IMR-90 (cell line): ENCODE results near the gene DENND1B. TPM values are rescaled to one million over a fixed set of nuclear protein-coding genes. Genes with fewer than 3 reads are reported as not detected.

ENCODE experiments used
- ATAC-seq: fragments of 200-7000 bp; cut with Tn5 transposase; 2 replicates; pipeline ENCODE4 v1.9.1; 2020; ENCODE audit warnings: low read depth, mild to moderate bottlenecking, moderate library complexity
- BruUV-seq: library from RNA; stranded (reverse); fragments of 400-500 nt; replicated peaks from 2 replicates; lab custom pipeline; 2021; lab: Mats Ljungman, UMichigan
- CTCF ChIA-PET: fragments of 300-600 bp; formaldehyde crosslinking; extraction: SDS; loops from one replicate; lab custom pipeline; 2021; ENCODE audit warnings: antibody characterized with exemption; lab: Yijun Ruan, JAX
- POLR2A ChIA-PET: fragments of 300-600 bp; sonication (Branson Sonifier 250); formaldehyde crosslinking; loops from one replicate; lab custom pipeline; 2022; ENCODE audit warnings: antibody characterized with exemption; ENCODE audit not compliant: unreplicated experiment; lab: Charles Lee
- DNase-seq: peaks from one replicate; pipeline ENCODE4 v3.0.0; 2013
- H2AFZ ChIP-seq: replicated peaks from 2 replicates; pipeline ENCODE3; 2013; ENCODE audit warnings: low read length, mild to moderate bottlenecking; ENCODE audit not compliant: poor library complexity
- H2AK5ac ChIP-seq: 2 replicates; pipeline ENCODE4 v1.6.1; 2013; ENCODE audit warnings: low read depth, low read length, inconsistent platforms
- H2AK9ac ChIP-seq: replicated peaks from 2 replicates; pipeline ENCODE3; 2013; ENCODE audit warnings: mild to moderate bottlenecking, low read depth, low read length, moderate library complexity; ENCODE audit not compliant: poor library complexity
- H2BK120ac ChIP-seq: 2 replicates; pipeline ENCODE4 v1.6.1; 2013; ENCODE audit warnings: low read depth, low read length, inconsistent platforms
- H2BK15ac ChIP-seq: 3 replicates; pipeline ENCODE4 v1.6.1; 2013; ENCODE audit warnings: low read depth, low read length, inconsistent platforms
- H2BK20ac ChIP-seq: 2 replicates; pipeline ENCODE4 v1.6.1; 2013; ENCODE audit warnings: low read depth, mild to moderate bottlenecking, inconsistent platforms, low read length, moderate library complexity
- H2BK5ac ChIP-seq: 2 replicates; pipeline ENCODE4 v1.6.1; 2013; ENCODE audit warnings: mild to moderate bottlenecking, low read depth, low read length, inconsistent platforms; ENCODE audit not compliant: poor library complexity, severe bottlenecking
- H3K14ac ChIP-seq: replicated peaks from 2 replicates; pipeline ENCODE4 v1.6.1; 2013; ENCODE audit warnings: low read depth, low read length, inconsistent platforms
- H3K18ac ChIP-seq: 2 replicates; pipeline ENCODE4 v1.6.1; 2013; ENCODE audit warnings: low read depth, low read length, control low read depth
- H3K23ac ChIP-seq: 2 replicates; pipeline ENCODE4 v1.6.1; 2013; ENCODE audit warnings: low read depth, low read length, inconsistent platforms
- H3K27ac ChIP-seq: 2 replicates; pipeline ENCODE4 v1.5.1; 2013; ENCODE audit warnings: mild to moderate bottlenecking, control low read depth, low read length; ENCODE audit not compliant: insufficient read depth
- H3K27me3 ChIP-seq: 2 replicates; pipeline ENCODE4 v1.6.1; 2013; ENCODE audit warnings: low read length; ENCODE audit not compliant: control insufficient read depth, insufficient read depth
- H3K36me3 ChIP-seq: 2 replicates; pipeline ENCODE4 v1.6.1; 2013; ENCODE audit warnings: low read length, mixed read lengths; ENCODE audit not compliant: control insufficient read depth, insufficient read depth
- H3K4ac ChIP-seq: 2 replicates; pipeline ENCODE4 v1.6.1; 2013; ENCODE audit warnings: low read depth, low read length, inconsistent platforms
- H3K4me1 ChIP-seq: 2 replicates; pipeline ENCODE4 v1.6.1; 2013; ENCODE audit warnings: low read length, mixed read lengths; ENCODE audit not compliant: control insufficient read depth, insufficient read depth
- H3K4me2 ChIP-seq: 2 replicates; pipeline ENCODE4 v1.6.1; 2013; ENCODE audit warnings: low read depth, mild to moderate bottlenecking, control low read depth, low read length, moderate library complexity
- H3K4me3 ChIP-seq: 2 replicates; pipeline ENCODE4 v1.5.1; 2013; ENCODE audit warnings: low read depth, mild to moderate bottlenecking, control low read depth, low read length, moderate library complexity; ENCODE audit not compliant: insufficient read depth
- H3K56ac ChIP-seq: 2 replicates; pipeline ENCODE4 v1.6.1; 2013; ENCODE audit warnings: low read length, inconsistent platforms; ENCODE audit not compliant: insufficient read depth; ENCODE audit errors: extremely low read depth
- H3K79me1 ChIP-seq, 2 experiments: 2 replicates each; pipeline ENCODE4 v1.6.1; 2013; ENCODE audit warnings: low read length in 2 of 2, inconsistent platforms in 1 of 2, low read depth in 1 of 2
- H3K9ac ChIP-seq: 2 replicates; pipeline ENCODE4 v1.6.1; 2013; ENCODE audit warnings: low read depth, low read length, control low read depth
- H3K9me1 ChIP-seq: 2 replicates; pipeline ENCODE4 v1.6.1; 2013; ENCODE audit warnings: low read length, inconsistent platforms; ENCODE audit not compliant: insufficient read depth
- H3K9me3 ChIP-seq: 2 replicates; pipeline ENCODE4 v1.6.1; 2013; ENCODE audit warnings: low read length; ENCODE audit not compliant: control insufficient read depth, insufficient read depth
- H4K20me1 ChIP-seq: 2 replicates; pipeline ENCODE4 v1.6.1; 2013; ENCODE audit warnings: low read length, inconsistent platforms; ENCODE audit not compliant: insufficient read depth
- H4K5ac ChIP-seq: 2 replicates; pipeline ENCODE4 v1.6.1; 2013; ENCODE audit warnings: mild to moderate bottlenecking, low read depth, low read length, control low read depth
- H4K8ac ChIP-seq, 2 experiments: 2 replicates each; pipeline ENCODE4 v1.6.1; 2013; ENCODE audit warnings: low read depth in 2 of 2, low read length in 2 of 2, control low read depth in 1 of 2, inconsistent platforms in 1 of 2
- H4K91ac ChIP-seq: 2 replicates; pipeline ENCODE4 v1.6.1; 2013; ENCODE audit warnings: low read depth, low read length, inconsistent platforms; ENCODE audit not compliant: insufficient read depth
- CTCF ChIP-seq: conservative IDR thresholded peaks from 2 replicates; pipeline ENCODE4 v1.5.1; 2012; ENCODE audit warnings: mild to moderate bottlenecking, low read depth, low read length, improper control_type of control experiment
- RAD21 ChIP-seq: IDR thresholded peaks from 2 replicates; pipeline ENCODE4 v1.6.1; 2012; ENCODE audit warnings: low read length, improper control_type of control experiment
- SMC3 ChIP-seq: fragments of 150-350 bp; IDR thresholded peaks from 2 replicates; pipeline ENCODE4 v1.6.1; 2016; ENCODE audit warnings: low read depth, mild to moderate bottlenecking, antibody characterized with exemption, low read length, moderate library complexity
- USF2 ChIP-seq: fragments of 150-350 bp; IDR thresholded peaks from 2 replicates; pipeline ENCODE4 v1.6.1; 2017; ENCODE audit warnings: mild to moderate bottlenecking, antibody characterized with exemption, low read length, low read depth
- WGBS, 2 experiments: methylation state at CpG; one replicate each; pipeline versions ENCODE4 v1.1.5 to v1.1.7; 2013; ENCODE audit warnings: missing lambda C conversion rate in 2 of 2; ENCODE audit not compliant: insufficient read length in 1 of 2; ENCODE audit errors: extremely low coverage in 2 of 2; 5-methylcytosine and 5-hydroxymethylcytosine counted together
- dilution Hi-C: fragments of 300-500 bp; cut with HindIII; formaldehyde crosslinking; loops from one replicate; pipeline ENCODE4 v1.14.3; 2018; ENCODE audit warnings: low sequenced_read_pairs; ENCODE audit not compliant: unreplicated experiment
- in situ Hi-C: fragments of 300-500 bp; cut with MboI; formaldehyde crosslinking; loops from 3 replicates; pipeline ENCODE4 v1.14.3; 2019; ENCODE audit warnings: low sequenced_read_pairs, inconsistent platforms, mixed read lengths
- intact Hi-C: fragments of 100-400 bp; cut with micrococcal nuclease; formaldehyde crosslinking; loops from 2 replicates; pipeline ENCODE4 v1.10.0; 2022
- polyA plus RNA-seq, 3 experiments: library from polyadenylated mRNA; depleted of rRNA; stranded (reverse); fragments of >200 nt; gene quantifications; 2 replicates each; pipeline ENCODE4 v1.2.3, GENCODE V29; 2012; ENCODE audit warnings: low replicate concordance in 1 of 3
- total RNA-seq: library from RNA; depleted of rRNA; stranded (reverse); fragments of >200 nt; gene quantifications from 2 replicates; pipeline ENCODE4 v1.2.3, GENCODE V29; 2012

The DENND1B gene
- total and polyA plus RNA-seq, 2 of the 4 experiments (the other 2 are of a cell fraction), result 4.0 to 24.2 TPM

DNA sequence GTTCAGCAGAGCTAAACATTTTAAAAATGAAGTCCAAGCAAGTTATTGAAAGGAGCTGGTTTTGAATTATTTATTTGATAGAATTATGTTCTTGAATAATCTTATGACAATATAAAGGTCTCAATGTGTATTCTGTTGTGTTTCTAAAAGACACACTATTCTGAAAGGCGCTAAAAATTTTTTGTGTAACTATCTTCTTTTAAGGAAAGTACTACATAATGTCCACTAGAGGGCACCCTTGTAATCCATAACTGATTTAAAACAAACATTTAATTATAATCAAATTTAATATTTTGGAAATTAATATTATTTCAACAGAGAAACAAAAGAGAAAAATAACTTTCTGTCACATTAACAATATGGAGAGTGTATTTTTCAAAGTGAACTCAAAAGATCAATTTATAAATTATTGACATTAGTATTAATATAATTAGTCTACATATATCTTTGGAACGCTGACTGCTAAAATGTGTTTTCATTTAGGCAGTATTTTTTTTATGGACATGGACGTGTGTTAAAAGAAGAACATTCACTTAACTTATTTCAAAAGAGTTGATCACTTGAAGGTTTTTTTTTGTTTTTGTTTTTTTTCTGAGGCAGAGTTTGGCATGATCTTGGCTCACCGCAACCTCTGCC lies 248.4 kb downstream of the DENND1B start:
- H2AK5ac ChIP-seq, result no peak overlapping the region
- H2BK120ac ChIP-seq, result no peak overlapping the region
- intact Hi-C loops, result loop anchor here (5.0 kb wide), 2 partner anchors 340 to 390 kb away; partner anchors contain the start of gene LHX9
- H2BK5ac ChIP-seq, result no peak overlapping the region
- H2BK20ac ChIP-seq, result no peak overlapping the region
- H4K5ac ChIP-seq, result no peak overlapping the region
- DNase-seq, result peak; percentile 44
- H3K18ac ChIP-seq, result no peak overlapping the region
- H3K56ac ChIP-seq, result no peak overlapping the region
- no peak overlapping the region for H3K27ac ChIP-seq
- H3K27me3 ChIP-seq, result no peaks in the 10 kb centered on the region
- H2AK9ac ChIP-seq, result no peak overlapping the region
- no peak overlapping the region for H3K23ac ChIP-seq
- TF ChIP-seq USF2 (no peak), RAD21 (peak; percentile 45), SMC3 (peak; percentile 32; the same call in 1 of the 2 replicates), CTCF (peak; percentile 55)
- WGBS, 2 experiments, result no CpG with 5 or more reads among the region's 4 CpGs
- H3K4me1 ChIP-seq, result no peaks in the 10 kb centered on the region
- H3K9ac ChIP-seq, result no peak overlapping the region
- in situ Hi-C loops, result loop anchor here (10.0 to 25.0 kb wide), 2 partner anchors 938 to 1160 kb away; no protein-coding TSS in a partner anchor
- H4K20me1 ChIP-seq, result no peaks in the 10 kb centered on the region
- no peaks in the 10 kb centered on the region for H3K36me3 ChIP-seq
- dilution Hi-C loops, result no loop called here
- CTCF ChIA-PET, result interaction anchor here (0.6 kb wide), 1 partner anchor 11 kb away, joined by 3 read pairs; no protein-coding TSS in a partner anchor
- H3K4me3 ChIP-seq, result no peak overlapping the region
- no TSS peak for BruUV-seq
- no peak for ATAC-seq
- no peak overlapping the region for H4K8ac ChIP-seq
- H3K4me2 ChIP-seq, result no peak overlapping the region
- H3K9me1 ChIP-seq, result no peaks in the 10 kb centered on the region
- H2AFZ ChIP-seq, result no peak overlapping the region
- H3K79me1 ChIP-seq, result no peaks in the 10 kb centered on the region
- POLR2A ChIA-PET, result no interaction called here
- H3K9me3 ChIP-seq, result no peaks in the 10 kb centered on the region
- H2BK15ac ChIP-seq, result no peak overlapping the region
- H3K4ac ChIP-seq, result no peak overlapping the region
- no peak overlapping the region for H4K91ac ChIP-seq
- no peak overlapping the region for H3K14ac ChIP-seq
